Measurements from ENCODE around the gene SCN4B. TPM values are rescaled to one million over a fixed set of nuclear protein-coding genes. Genes with fewer than 3 reads are reported as not detected.
A peak's percentile ranks its signal among the peaks of the same experiment; 100 is the strongest.
"Not testable (repeated sequence)": the region's sequence is repeated elsewhere in the genome, so short reads cannot be mapped to it uniquely, and the experiment has no call there.

The SCN4B gene
- polyA plus RNA-seq, 3 donors from 2014 or later = not detected

GRCh38 chr11:118184784-118185579 is 32.4 kb upstream of the SCN4B start:
- no peak overlapping the region for H3K4me3 Mint-ChIP-seq
- H3K27ac Mint-ChIP-seq = no peak overlapping the region
- peaks cover 3 to 15% (median 11%) of the 10 kb centered on the region in 3 donors for H3K27me3 Mint-ChIP-seq (ENCODE audit: low read depth in 3 of 3)
- H3K4me1 Mint-ChIP-seq = no peaks in the 10 kb centered on the region
- H3K36me3 Mint-ChIP-seq = no peaks in the 10 kb centered on the region
- no peak for DNase-seq
- no peaks in the 10 kb centered on the region for H3K9me3 Mint-ChIP-seq

DNA sequence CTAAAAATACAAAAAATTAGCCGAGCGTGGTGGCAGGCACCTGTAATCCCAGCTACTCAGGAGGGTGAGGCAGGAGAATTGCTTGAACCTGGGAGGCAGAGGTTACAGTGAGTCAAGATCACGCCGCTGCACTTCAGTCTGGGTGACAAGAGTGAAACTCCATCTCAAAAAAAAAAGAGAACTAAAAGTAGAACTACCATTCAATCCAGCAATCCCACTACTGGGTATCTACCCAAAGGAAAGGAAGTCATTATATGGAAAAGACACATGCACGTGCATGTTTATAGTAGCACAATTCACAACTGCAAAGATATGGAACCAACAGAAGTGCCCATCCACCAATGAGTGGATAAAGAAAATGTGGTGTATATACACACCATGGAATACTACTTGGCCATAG is 31.1 kb upstream of the SCN4B start:
- H3K9me3 Mint-ChIP-seq, DNase-seq, H3K36me3 Mint-ChIP-seq, H3K27ac Mint-ChIP-seq, H3K4me1 Mint-ChIP-seq, H3K4me3 Mint-ChIP-seq: not testable (repeated sequence)
- H3K27me3 Mint-ChIP-seq (ENCODE audit: low read depth in 3 of 3) = peaks cover 2 to 13% (median 9%) of the 10 kb centered on the region in 3 donors

DNA sequence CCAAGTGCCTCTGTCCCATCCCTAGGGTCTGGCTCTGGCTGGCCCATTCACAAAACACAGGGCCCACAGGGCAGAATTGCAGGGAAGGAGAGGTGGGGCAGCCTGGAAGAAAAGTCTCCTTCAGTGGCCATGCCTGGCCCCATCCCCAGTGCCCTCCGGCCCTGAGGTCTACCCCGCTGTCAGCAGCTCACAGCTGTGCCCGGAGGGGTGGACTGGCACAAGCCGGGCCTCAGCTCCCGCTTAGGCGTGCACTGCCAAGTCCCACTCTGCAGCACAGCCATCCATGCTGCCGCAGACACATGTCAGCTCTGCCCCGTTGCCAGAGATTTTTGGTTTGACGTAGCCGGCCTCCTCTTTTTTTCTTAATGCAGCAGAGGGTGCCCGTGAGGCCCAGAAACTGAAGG is 27.7 kb upstream of the SCN4B start:
- Mint-ChIP-seq H3K27ac (no peak overlapping the region), H3K27me3 (ENCODE audit: low read depth in 3 of 3) (peaks cover 2 to 15% (median 13%) of the 10 kb centered on the region in 3 donors), H3K4me1 (no peaks in the 10 kb centered on the region), H3K36me3 (no peaks in the 10 kb centered on the region), H3K4me3 (no peak overlapping the region), H3K9me3 (no peaks in the 10 kb centered on the region)
- no peak for DNase-seq

GRCh38 chr11:118176778-118177134 is 24.1 kb upstream of the SCN4B start:
- Mint-ChIP-seq H3K4me1 (no peaks in the 10 kb centered on the region), H3K27ac (no peak overlapping the region), H3K27me3 (ENCODE audit: low read depth in 3 of 3) (peaks cover 2 to 10% (median 6%) of the 10 kb centered on the region in 3 donors), H3K4me3 (no peak overlapping the region), H3K36me3 (no peaks in the 10 kb centered on the region), H3K9me3 (no peaks in the 10 kb centered on the region)
- no peak for DNase-seq

GRCh38 chr11:118175993-118176777 is 23.6 kb upstream of the SCN4B start, which contains the start of gene SCN2B:
TSS of gene SCN2B (minus strand) at chr11:118176639. CDS start at chr11:118176431, 208 bp downstream.
- Mint-ChIP-seq H3K27ac (no peak within 1 kb of the TSS), H3K4me1 (no peaks in the 10 kb centered on the region), H3K36me3 (no peaks in the 10 kb centered on the region), H3K9me3 (no peaks in the 10 kb centered on the region), H3K27me3 (ENCODE audit: low read depth in 3 of 3) (peaks cover 2 to 12% (median 6%) of the 10 kb centered on the region in 3 donors), H3K4me3 (no peak within 1 kb of the TSS)
- no peak for DNase-seq

- Mint-ChIP-seq H3K27ac (no peak overlapping the region), H3K27me3 (ENCODE audit: low read depth in 3 of 3) (peaks cover 2 to 12% (median 6%) of the 10 kb centered on the region in 3 donors), H3K4me3 (no peak overlapping the region), H3K4me1 (no peaks in the 10 kb centered on the region), H3K36me3 (no peaks in the 10 kb centered on the region), H3K9me3 (no peaks in the 10 kb centered on the region)
- DNase-seq = no peak
These were observed 22.7 kb upstream of the SCN4B start for GRCh38 chr11:118175031-118175992.

DNA sequence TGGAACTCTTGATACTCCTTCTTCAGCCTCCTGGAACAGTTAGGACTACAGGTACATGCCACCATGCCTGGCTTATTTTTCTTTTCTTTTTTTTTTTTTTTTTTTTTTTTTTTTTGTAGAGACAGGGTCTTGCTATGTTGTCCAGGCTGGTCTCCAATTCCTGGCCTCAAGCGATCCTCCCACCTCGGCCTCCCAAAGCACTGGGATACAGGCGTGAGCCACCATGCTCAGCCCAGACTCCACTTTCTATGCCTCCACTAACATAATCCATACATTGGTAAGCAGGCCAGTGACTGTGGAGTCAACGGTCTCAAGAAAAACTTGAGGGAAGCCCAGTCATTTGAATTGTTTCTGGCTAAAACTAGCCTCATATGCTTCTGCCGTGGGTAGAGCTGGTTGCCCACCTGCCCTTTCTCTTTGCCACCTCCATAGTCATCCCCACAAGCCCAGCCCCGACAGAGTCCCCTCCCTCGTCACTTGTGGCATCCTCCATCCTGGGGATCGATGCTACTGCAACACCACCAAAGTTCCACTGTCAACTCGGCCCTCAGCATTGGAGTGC is 21.5 kb upstream of the SCN4B start:
- H3K4me3 Mint-ChIP-seq = no peak overlapping the region
- H3K27ac Mint-ChIP-seq = no peak overlapping the region
- peaks cover 2 to 7% (median 3%) of the 10 kb centered on the region in 3 donors for H3K27me3 Mint-ChIP-seq (ENCODE audit: low read depth in 3 of 3)
- H3K36me3 Mint-ChIP-seq = no peaks in the 10 kb centered on the region
- H3K9me3 Mint-ChIP-seq = no peaks in the 10 kb centered on the region
- no peak for DNase-seq
- H3K4me1 Mint-ChIP-seq = no peaks in the 10 kb centered on the region

- DNase-seq = no peak
- no peak overlapping the region for H3K4me3 Mint-ChIP-seq
- no peak overlapping the region for H3K27ac Mint-ChIP-seq
- no peaks in the 10 kb centered on the region for H3K9me3 Mint-ChIP-seq
- H3K27me3 Mint-ChIP-seq (ENCODE audit: low read depth in 3 of 3) = peaks cover 3 to 14% (median 5%) of the 10 kb centered on the region in 3 donors
- no peaks in the 10 kb centered on the region for H3K36me3 Mint-ChIP-seq
- H3K4me1 Mint-ChIP-seq = no peaks in the 10 kb centered on the region
These were observed 19.7 kb upstream of the SCN4B start for GRCh38 chr11:118172356-118172755.

DNA sequence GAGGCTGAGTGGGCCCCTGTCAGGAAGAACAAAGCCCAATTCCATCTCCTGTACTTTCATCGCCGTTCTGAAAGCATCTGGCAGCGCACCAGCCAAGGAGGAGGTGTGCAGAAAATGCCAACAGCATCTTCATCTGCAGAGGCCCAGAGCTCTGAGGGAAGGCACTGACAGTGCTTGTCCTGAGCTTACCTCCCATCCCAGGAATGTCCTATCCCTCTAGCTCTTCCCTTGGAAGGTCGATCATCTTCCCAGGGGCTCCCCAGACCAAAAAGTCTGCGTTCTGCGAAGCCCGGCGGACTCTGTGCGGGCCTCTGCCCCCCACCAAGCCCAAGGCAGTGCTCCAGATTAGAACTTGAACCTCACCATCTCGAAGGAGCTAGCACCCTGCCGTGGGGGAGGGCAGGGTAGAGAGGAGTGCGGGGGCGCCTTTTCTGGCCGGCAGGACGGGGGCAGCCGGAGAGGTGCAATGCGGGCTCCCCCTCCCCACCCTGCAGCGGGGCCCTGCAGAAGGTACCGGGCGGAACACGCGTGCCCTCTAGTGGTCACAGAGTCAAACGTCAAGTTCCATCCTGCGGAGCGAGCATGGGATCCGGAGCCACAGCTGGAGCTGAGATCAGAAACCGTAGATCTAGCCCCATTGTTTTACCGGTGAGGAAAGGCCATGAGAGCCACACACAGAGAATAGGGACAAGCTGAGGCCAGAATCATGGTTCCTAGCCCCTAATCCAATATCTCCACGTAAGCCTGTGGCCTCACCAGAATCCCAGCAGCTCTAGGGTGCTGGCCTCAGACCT is 18.8 kb upstream of the SCN4B start:
- Mint-ChIP-seq H3K36me3 (no peaks in the 10 kb centered on the region), H3K4me1 (no peaks in the 10 kb centered on the region), H3K4me3 (no peak overlapping the region)

DNA sequence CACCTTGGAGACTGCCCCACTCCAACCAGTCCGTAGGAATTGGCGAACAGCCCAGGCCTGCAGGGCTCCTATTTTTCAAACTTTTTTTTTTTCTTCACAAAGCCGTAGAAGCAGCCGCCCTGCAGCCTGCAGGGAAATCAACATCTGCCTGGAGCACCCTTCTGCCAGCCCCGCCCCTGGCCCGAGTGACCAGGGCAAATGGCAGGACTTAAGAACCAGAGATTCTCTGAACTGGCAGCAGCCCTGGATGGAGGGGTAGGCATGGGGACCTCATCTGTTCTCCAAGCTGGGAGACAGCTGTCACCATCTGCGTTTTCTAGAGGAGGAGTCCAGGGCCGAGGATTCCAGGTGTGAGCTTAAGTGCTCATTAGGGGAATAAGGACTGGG is 18.3 kb upstream of the SCN4B start:
- DNase-seq = no peak
- no peaks in the 10 kb centered on the region for H3K36me3 Mint-ChIP-seq
- H3K27ac Mint-ChIP-seq = no peak overlapping the region
- peaks cover 1 to 12% (median 2%) of the 10 kb centered on the region in 3 donors for H3K27me3 Mint-ChIP-seq (ENCODE audit: low read depth in 3 of 3)
- no peaks in the 10 kb centered on the region for H3K4me1 Mint-ChIP-seq
- no peaks in the 10 kb centered on the region for H3K9me3 Mint-ChIP-seq
- no peak overlapping the region for H3K4me3 Mint-ChIP-seq

More for the DNA sequence above, 18.8 kb upstream of the SCN4B start:
- DNase-seq = peak; percentile 45 to 63 (median 54)
- no peaks in the 10 kb centered on the region for H3K9me3 Mint-ChIP-seq
- H3K27ac Mint-ChIP-seq = no peak overlapping the region
- H3K27me3 Mint-ChIP-seq (ENCODE audit: low read depth in 3 of 3) = peaks cover 3 to 12% (median 5%) of the 10 kb centered on the region in 3 donors

DNA sequence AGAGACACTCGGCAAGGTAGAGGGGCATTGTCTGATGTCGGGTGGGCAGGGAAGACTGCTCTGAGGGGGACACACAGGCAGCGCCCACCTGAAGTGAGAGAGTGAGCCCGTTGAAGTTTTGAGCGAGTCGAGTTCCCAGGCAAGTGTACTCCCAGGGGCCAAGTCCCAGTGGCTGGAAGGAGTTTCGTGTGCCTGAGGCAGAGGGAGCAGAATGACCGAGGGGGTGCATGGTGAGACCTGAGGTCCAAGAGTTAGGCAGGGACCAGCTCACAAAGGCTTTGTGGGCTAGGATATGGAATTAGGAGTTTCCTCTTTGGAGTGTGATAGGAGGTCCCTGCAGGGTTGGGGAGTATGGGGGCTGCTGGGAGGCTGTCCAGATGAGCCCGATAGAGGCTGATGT is 17.6 kb upstream of the SCN4B start:
- H3K27me3 Mint-ChIP-seq (ENCODE audit: low read depth in 3 of 3) = peaks cover 1 to 12% (median 2%) of the 10 kb centered on the region in 3 donors
- H3K4me1 Mint-ChIP-seq = no peaks in the 10 kb centered on the region
- no peaks in the 10 kb centered on the region for H3K36me3 Mint-ChIP-seq
- DNase-seq = no peak
- no peaks in the 10 kb centered on the region for H3K9me3 Mint-ChIP-seq
- H3K4me3 Mint-ChIP-seq = no peak overlapping the region
- no peak overlapping the region for H3K27ac Mint-ChIP-seq

DNA sequence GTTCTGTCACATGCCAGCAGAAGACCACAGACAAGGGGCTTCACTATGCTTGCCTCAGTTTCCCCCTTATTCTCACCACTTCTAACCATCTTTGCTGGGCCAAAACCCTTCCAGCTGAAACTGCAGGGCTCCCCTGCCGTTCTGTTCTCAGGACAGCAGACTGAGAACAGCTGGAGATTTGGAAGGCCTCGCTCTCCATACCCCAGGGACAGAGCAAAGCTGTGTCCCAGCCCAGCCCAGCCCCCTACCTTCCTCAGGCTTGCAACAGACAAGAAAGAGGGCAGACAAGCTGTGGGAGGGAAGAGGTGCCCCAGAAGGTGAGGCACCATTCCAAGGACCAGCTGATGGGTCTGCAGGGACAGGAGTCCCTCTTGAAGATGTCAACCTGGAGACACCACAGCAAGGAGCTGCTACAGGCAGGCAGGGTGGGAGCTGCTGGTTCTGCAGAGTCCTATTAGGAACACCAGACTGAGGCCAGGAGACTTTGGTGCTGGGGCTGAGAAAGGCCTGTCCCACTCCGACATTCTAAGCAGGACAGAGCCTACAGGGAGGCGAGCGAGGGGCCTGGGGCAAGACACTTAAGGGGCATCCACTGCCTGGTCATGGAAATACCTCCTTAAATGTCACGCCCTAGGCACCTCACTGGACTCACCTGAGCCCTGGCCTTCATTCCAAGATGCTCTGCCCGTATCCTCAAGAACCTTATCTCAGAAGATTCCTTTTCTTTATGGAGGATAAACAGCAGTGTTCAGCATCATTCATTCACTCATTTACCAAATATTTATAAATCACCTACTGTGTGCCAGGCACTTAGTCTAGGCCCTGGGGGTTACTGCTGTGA is 16.9 kb upstream of the SCN4B start:
- Mint-ChIP-seq H3K9me3 (no peaks in the 10 kb centered on the region), H3K27me3 (ENCODE audit: low read depth in 3 of 3) (peaks cover 1 to 12% (median 2%) of the 10 kb centered on the region in 3 donors), H3K4me3 (no peak overlapping the region), H3K4me1 (no peaks in the 10 kb centered on the region), H3K36me3 (no peaks in the 10 kb centered on the region), H3K27ac (no peak overlapping the region)
- DNase-seq = no peak
